Testis (tissue), 2 donors: ENCODE measurements around the gene OLFML2B.

Experiments
- POLR2A ChIP-seq: fragments of 450-650 bp; IDR thresholded peaks from one replicate; pipeline ENCODE4 v1.6.1; 2017; ENCODE audit warnings: antibody characterized with exemption, mild to moderate bottlenecking, moderate library complexity
- TF ChIP-seq, protein P1 (sequence below), 3 experiments: fragments of 450-650 bp in 2 of 3; fragments of 200-600 bp in 1 of 3; sonication (generic) in 1 of 3; IDR thresholded peaks; one replicate each; pipeline ENCODE4 v1.5.1; 2016 to 2019; ENCODE audit warnings: antibody characterized with exemption in 3 of 3, mild to moderate bottlenecking in 2 of 3, moderate library complexity in 1 of 3

DNA sequence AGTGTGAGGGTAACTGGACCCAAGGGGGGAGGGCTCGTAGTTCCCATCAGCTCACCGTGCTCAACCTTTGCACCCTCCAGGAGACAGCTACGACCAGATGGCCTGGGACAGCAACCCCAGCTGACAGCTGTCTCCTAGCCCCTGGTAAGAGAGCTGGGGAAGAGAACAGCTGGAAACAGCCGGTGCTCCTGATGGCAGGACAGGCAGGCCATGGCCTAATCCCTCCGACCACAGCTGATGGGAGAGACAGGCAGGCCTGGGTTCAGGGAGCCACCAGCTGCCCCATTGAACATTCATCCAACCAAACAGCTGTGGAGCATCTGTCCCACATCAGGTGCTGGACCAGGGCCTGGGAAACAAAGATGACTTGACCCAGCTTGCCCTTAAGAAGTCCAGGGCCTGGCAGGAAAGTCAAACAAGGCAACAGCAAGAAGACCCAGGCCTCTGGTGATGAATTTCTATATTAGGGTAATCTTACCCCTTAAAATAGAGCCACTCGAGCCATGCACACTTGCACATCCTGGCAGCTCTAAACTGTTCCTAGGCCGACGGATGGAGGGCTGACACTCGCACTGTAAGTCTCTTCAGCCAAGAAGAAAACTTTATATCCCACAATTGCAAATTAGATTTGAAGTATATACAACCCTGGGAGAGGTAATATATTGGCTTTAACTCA lies 12.2 kb downstream of the OLFML2B start:
- TF ChIP-seq, protein P1, sequence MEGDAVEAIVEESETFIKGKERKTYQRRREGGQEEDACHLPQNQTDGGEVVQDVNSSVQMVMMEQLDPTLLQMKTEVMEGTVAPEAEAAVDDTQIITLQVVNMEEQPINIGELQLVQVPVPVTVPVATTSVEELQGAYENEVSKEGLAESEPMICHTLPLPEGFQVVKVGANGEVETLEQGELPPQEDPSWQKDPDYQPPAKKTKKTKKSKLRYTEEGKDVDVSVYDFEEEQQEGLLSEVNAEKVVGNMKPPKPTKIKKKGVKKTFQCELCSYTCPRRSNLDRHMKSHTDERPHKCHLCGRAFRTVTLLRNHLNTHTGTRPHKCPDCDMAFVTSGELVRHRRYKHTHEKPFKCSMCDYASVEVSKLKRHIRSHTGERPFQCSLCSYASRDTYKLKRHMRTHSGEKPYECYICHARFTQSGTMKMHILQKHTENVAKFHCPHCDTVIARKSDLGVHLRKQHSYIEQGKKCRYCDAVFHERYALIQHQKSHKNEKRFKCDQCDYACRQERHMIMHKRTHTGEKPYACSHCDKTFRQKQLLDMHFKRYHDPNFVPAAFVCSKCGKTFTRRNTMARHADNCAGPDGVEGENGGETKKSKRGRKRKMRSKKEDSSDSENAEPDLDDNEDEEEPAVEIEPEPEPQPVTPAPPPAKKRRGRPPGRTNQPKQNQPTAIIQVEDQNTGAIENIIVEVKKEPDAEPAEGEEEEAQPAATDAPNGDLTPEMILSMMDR (IDR thresholded peaks at IDR 0.05): no peak
- TF ChIP-seq POLR2A: no peak
